K562 (cell line): ENCODE data around the gene PPM1D. TPM values are rescaled to one million over a fixed set of nuclear protein-coding genes. Genes with fewer than 3 reads are reported as not detected.

Experiments
- ASH1L ChIP-seq: fragments of 450-650 bp; IDR thresholded peaks from 2 replicates; pipeline ENCODE4 v1.6.1; 2018; ENCODE audit warnings: borderline replicate concordance, mild to moderate bottlenecking, low read depth; ENCODE audit not compliant: partially characterized antibody
- BRD9 ChIP-seq: fragments of 450-650 bp; IDR thresholded peaks from 2 replicates; pipeline ENCODE4 v1.6.1; 2018; ENCODE audit warnings: low read depth; ENCODE audit not compliant: partially characterized antibody
- DMBX1 ChIP-seq: fragments of 250-450 bp; sonication (Bioruptor Pico); IDR thresholded peaks from 2 replicates; pipeline ENCODE4 v1.8.0; 2022; ENCODE audit warnings: inconsistent platforms, mild to moderate bottlenecking, moderate library complexity, borderline replicate concordance
- DPF2 ChIP-seq: fragments of 450-650 bp; IDR thresholded peaks from 2 replicates; pipeline ENCODE4 v1.6.1; 2016
- ILK ChIP-seq: fragments of 450-650 bp; IDR thresholded peaks from 2 replicates; pipeline ENCODE4 v1.6.1; 2016; ENCODE audit warnings: missing genetic modification characterization, low read depth, mild to moderate bottlenecking, missing compliant biosample characterization, moderate library complexity, borderline replicate concordance
- MBD2 ChIP-seq: sonication (generic); IDR thresholded peaks from 2 replicates; pipeline ENCODE4 v1.6.1; 2016; ENCODE audit warnings: low read depth, borderline replicate concordance
- NFXL1 ChIP-seq: fragments of 450-650 bp; formaldehyde crosslinking; IDR thresholded peaks from 2 replicates; pipeline ENCODE4 v1.4.0; 2021; ENCODE audit warnings: mild to moderate bottlenecking
- POU5F1 ChIP-seq: fragments of 150-350 bp; IDR thresholded peaks from 2 replicates; pipeline ENCODE4 v1.6.1; 2014; ENCODE audit warnings: borderline replicate concordance, low read length, low read depth, mild to moderate bottlenecking; ENCODE audit not compliant: partially characterized antibody
- ZBTB40 ChIP-seq, 2 experiments: fragments of 450-650 bp in 1 of 2; sonication (generic) in 1 of 2; formaldehyde crosslinking in 1 of 2; IDR thresholded peaks; 2 replicates each; pipeline versions ENCODE4 v1.7.1 to v1.9.0; 2016 to 2022; ENCODE audit warnings: inconsistent platforms in 1 of 2, mild to moderate bottlenecking in 1 of 2, missing genetic modification reagents in 1 of 2
- ZNF232 ChIP-seq: sonication (generic); formaldehyde crosslinking; IDR thresholded peaks from 2 replicates; pipeline ENCODE4 v1.8.0; 2022; ENCODE audit warnings: mild to moderate bottlenecking, missing genetic modification reagents
- ZNF316 ChIP-seq: fragments of 450-650 bp; IDR thresholded peaks from 2 replicates; pipeline ENCODE4 v1.6.1; 2016
- polyA plus RNA-seq, 8 experiments: library from polyadenylated mRNA; depleted of rRNA in 4 of 8; stranded (reverse) in 5 of 8; unstranded in 3 of 8; fragments of >200 nt; fragmentation: Nextera tagmentation in 2 of 8; fragmentation: Illumina TruSeq in 1 of 8; extraction: Ambion mirVana in 2 of 8; extraction: Trizol in 1 of 8; gene quantifications; 2 replicates each; pipeline versions ENCODE4 v1.2.1 to v1.2.3, GENCODE V29; 2011 to 2014; ENCODE audit warnings: inconsistent platforms in 1 of 8, missing spikeins in 1 of 8
- total RNA-seq, 7 experiments: library from RNA; depleted of rRNA in 6 of 7; stranded (reverse); fragments of >200 nt in 6 of 7; fragmentation: Illumina TruSeq in 2 of 7; extraction: Trizol in 2 of 7; gene quantifications; 2 replicates each; pipeline versions ENCODE4 v1.2.1 to v1.2.3, GENCODE V29; 2011 to 2021; ENCODE audit warnings: low replicate concordance in 1 of 7
- TF ChIP-seq, protein P1 (sequence below): sonication (generic); formaldehyde crosslinking; IDR thresholded peaks from 2 replicates; pipeline ENCODE4 v1.8.0; 2022; ENCODE audit warnings: mild to moderate bottlenecking, missing genetic modification reagents
- TF ChIP-seq, protein P2 (sequence below), 2 experiments: fragments of 450-650 bp in 1 of 2; IDR thresholded peaks; 2 replicates each; pipeline ENCODE4 v1.6.1; 2011 to 2017; ENCODE audit warnings: low read depth in 2 of 2, antibody characterized with exemption in 1 of 2, borderline replicate concordance in 1 of 2, low read length in 1 of 2, mild to moderate bottlenecking in 1 of 2, mixed read lengths in 1 of 2; ENCODE audit not compliant: control insufficient read depth in 1 of 2

PPM1D gene
- total and polyA plus RNA-seq, 9 of the 15 experiments (the other 6 are each of a cell fraction or from before 2014, with no cell fraction given), result 2.1 to 19.0 (median 7.8) TPM

- TF ChIP-seq ASH1L (peak; percentile 97), MBD2 (peak; percentile 98), DMBX1 (CRISPR knock-in tag) (no peak), POU5F1 (no peak), ZBTB40 (IDR thresholded peaks at IDR 0.05) (peak; percentile 81), ZBTB40 (CRISPR knock-in tag; IDR thresholded peaks at IDR 0.05) (no peak), ZNF232 (CRISPR knock-in tag) (no peak), DPF2 (no peak), ZNF316 (no peak; the same call in 1 of the 2 replicates), ILK (tag) (no peak), NFXL1 (no peak), BRD9 (no peak)
- TF ChIP-seq, protein P1, sequence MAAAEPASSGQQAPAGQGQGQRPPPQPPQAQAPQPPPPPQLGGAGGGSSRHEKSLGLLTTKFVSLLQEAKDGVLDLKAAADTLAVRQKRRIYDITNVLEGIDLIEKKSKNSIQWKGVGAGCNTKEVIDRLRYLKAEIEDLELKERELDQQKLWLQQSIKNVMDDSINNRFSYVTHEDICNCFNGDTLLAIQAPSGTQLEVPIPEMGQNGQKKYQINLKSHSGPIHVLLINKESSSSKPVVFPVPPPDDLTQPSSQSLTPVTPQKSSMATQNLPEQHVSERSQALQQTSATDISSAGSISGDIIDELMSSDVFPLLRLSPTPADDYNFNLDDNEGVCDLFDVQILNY (CRISPR knock-in tag), result no peak
- TF ChIP-seq, protein P2, sequence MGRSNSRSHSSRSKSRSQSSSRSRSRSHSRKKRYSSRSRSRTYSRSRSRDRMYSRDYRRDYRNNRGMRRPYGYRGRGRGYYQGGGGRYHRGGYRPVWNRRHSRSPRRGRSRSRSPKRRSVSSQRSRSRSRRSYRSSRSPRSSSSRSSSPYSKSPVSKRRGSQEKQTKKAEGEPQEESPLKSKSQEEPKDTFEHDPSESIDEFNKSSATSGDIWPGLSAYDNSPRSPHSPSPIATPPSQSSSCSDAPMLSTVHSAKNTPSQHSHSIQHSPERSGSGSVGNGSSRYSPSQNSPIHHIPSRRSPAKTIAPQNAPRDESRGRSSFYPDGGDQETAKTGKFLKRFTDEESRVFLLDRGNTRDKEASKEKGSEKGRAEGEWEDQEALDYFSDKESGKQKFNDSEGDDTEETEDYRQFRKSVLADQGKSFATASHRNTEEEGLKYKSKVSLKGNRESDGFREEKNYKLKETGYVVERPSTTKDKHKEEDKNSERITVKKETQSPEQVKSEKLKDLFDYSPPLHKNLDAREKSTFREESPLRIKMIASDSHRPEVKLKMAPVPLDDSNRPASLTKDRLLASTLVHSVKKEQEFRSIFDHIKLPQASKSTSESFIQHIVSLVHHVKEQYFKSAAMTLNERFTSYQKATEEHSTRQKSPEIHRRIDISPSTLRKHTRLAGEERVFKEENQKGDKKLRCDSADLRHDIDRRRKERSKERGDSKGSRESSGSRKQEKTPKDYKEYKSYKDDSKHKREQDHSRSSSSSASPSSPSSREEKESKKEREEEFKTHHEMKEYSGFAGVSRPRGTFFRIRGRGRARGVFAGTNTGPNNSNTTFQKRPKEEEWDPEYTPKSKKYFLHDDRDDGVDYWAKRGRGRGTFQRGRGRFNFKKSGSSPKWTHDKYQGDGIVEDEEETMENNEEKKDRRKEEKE (IDR thresholded peaks at IDR 0.05; ENCODE audit: borderline replicate concordance in 1 of 2, control insufficient read depth in 1 of 2, low read depth in 2 of 2, low read length in 1 of 2), result 0 out of 4 replicates have a peak, but pooled peaks of 1 of the 2 experiments have one; percentile 62
Measured at GRCh38 chr17:60677308-60678117, 77.5 kb downstream of the PPM1D start, which contains the start of gene BCAS3 (continued).
